ENCODE data around the gene TYMS.

DNA sequence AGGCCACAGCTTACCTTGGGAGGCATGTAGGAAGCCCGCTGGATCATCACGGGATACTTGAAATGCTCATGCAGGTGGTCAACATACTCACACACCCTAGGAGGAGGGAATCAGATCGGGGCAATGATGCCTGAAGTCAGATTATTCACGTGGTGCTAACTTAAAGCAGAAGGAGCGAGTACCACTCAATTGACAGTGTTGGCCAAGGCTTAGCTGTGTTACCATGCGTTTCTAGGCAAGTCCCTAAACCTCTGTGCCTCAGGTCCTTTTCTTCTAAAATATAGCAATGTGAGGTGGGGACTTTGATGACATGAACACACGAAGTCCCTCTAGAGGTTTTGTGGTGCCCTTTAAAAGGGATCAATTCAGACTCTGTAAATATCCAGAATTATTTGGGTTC is 17.9 kb downstream of the TYMS start:
- no peak for TF ChIP-seq RAD51 (IDR thresholded peaks at IDR 0.05)
- no peak for TF ChIP-seq NR2C2 (IDR thresholded peaks at IDR 0.05; ENCODE audit: borderline replicate concordance, control insufficient read depth, insufficient read length, low read depth)

Data from GM12878 (cell line).